Ishikawa (cell line): ENCODE results near the gene NLRC5.
A peak's percentile ranks its signal among the peaks of the same experiment; 100 is the strongest.

ENCODE experiments used
- CEBPB ChIP-seq: IDR thresholded peaks from 2 replicates; pipeline ENCODE4 v1.6.1; 2012
- CREB1 ChIP-seq: IDR thresholded peaks from 2 replicates; pipeline ENCODE4 v1.6.1; 2012; ENCODE audit warnings: low read depth
- EGR1 ChIP-seq: IDR thresholded peaks from 2 replicates; pipeline ENCODE4 v1.6.1; 2012
- EP300 ChIP-seq: IDR thresholded peaks from 2 replicates; pipeline ENCODE4 v1.6.1; 2012; ENCODE audit warnings: borderline replicate concordance
- FOXM1 ChIP-seq: IDR thresholded peaks from 2 replicates; pipeline ENCODE4 v1.6.1; 2012; ENCODE audit warnings: low read depth, borderline replicate concordance
- MAX ChIP-seq: IDR thresholded peaks from 2 replicates; pipeline ENCODE4 v1.6.1; 2012
- NFIC ChIP-seq: IDR thresholded peaks from 2 replicates; pipeline ENCODE4 v1.6.1; 2012
- RAD21 ChIP-seq: IDR thresholded peaks from 2 replicates; pipeline ENCODE4 v1.6.1; 2012; ENCODE audit warnings: low read depth
- TAF1 ChIP-seq: IDR thresholded peaks from 2 replicates; pipeline ENCODE4 v1.6.1; 2012; ENCODE audit warnings: low read depth, mild to moderate bottlenecking
- TCF12 ChIP-seq: IDR thresholded peaks from 2 replicates; pipeline ENCODE4 v1.6.1; 2012; ENCODE audit warnings: low read depth
- TEAD4 ChIP-seq: IDR thresholded peaks from 2 replicates; pipeline ENCODE4 v1.6.1; 2012
- USF1 ChIP-seq: IDR thresholded peaks from 2 replicates; pipeline ENCODE4 v1.6.1; 2012
- YY1 ChIP-seq: IDR thresholded peaks from 2 replicates; pipeline ENCODE4 v1.6.1; 2012; ENCODE audit warnings: low read depth
- ZBTB7A ChIP-seq: IDR thresholded peaks from 2 replicates; pipeline ENCODE4 v1.6.1; 2012; ENCODE audit warnings: low read depth
- TF ChIP-seq, protein P1 (sequence below): IDR thresholded peaks from 2 replicates; pipeline ENCODE4 v1.6.1; 2012; ENCODE audit warnings: low read depth, mild to moderate bottlenecking

The NLRC5 gene

DNA sequence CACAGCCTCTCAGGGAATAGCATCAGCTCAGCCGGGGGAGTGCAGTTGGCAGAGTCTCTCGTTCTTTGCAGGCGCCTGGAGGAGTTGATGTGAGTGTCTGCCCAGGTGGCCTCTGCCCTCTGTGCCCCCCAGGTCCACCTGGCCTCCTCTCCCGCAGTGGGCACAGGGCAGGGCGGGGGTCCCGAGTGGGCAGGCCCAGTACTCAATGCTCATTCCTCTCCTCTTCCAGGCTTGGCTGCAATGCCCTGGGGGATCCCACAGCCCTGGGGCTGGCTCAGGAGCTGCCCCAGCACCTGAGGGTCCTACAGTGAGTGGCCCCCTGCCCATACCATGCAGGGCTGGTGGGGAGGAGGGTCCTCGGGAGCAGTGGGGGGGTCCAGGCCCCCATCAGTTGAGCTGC is 88.4 kb downstream of the NLRC5 start:
- no peak for TF ChIP-seq TCF12

DNA sequence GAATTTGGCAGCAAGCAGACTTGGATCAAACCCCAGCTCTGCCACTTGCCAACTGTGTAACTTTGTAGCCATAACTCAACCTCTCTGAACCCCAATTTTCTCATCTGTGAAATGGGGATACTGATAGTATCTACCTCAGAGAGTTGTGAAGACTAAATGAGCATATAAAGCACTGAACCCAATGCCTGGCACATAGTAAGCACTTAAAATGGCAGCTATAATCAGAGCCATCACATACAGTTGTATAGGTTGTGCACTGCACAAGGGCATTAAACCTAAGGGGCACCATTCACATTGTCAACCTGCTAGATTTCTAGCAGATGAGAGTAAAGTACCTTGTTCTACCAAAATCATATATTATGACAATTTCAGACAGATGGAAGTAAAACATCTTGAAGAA is 92.4 kb downstream of the NLRC5 start:
- TF ChIP-seq TEAD4 (no peak), RAD21 (no peak), NFIC (no peak), TAF1 (no peak), CEBPB (no peak), ZBTB7A (no peak), TCF12 (no peak), MAX (no peak), USF1 (no peak), YY1 (no peak), EGR1 (no peak)
- TF ChIP-seq, protein P1, sequence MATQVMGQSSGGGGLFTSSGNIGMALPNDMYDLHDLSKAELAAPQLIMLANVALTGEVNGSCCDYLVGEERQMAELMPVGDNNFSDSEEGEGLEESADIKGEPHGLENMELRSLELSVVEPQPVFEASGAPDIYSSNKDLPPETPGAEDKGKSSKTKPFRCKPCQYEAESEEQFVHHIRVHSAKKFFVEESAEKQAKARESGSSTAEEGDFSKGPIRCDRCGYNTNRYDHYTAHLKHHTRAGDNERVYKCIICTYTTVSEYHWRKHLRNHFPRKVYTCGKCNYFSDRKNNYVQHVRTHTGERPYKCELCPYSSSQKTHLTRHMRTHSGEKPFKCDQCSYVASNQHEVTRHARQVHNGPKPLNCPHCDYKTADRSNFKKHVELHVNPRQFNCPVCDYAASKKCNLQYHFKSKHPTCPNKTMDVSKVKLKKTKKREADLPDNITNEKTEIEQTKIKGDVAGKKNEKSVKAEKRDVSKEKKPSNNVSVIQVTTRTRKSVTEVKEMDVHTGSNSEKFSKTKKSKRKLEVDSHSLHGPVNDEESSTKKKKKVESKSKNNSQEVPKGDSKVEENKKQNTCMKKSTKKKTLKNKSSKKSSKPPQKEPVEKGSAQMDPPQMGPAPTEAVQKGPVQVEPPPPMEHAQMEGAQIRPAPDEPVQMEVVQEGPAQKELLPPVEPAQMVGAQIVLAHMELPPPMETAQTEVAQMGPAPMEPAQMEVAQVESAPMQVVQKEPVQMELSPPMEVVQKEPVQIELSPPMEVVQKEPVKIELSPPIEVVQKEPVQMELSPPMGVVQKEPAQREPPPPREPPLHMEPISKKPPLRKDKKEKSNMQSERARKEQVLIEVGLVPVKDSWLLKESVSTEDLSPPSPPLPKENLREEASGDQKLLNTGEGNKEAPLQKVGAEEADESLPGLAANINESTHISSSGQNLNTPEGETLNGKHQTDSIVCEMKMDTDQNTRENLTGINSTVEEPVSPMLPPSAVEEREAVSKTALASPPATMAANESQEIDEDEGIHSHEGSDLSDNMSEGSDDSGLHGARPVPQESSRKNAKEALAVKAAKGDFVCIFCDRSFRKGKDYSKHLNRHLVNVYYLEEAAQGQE = no peak

- TF ChIP-seq, protein P1 = no peak
- TF ChIP-seq RAD21 (no peak), MAX (no peak), FOXM1 (no peak), ZBTB7A (no peak), CREB1 (no peak), TCF12 (no peak), CEBPB (no peak), YY1 (no peak)
Measured at GRCh38 chr16:57082664-57083063, 93.3 kb downstream of the NLRC5 start.

DNA sequence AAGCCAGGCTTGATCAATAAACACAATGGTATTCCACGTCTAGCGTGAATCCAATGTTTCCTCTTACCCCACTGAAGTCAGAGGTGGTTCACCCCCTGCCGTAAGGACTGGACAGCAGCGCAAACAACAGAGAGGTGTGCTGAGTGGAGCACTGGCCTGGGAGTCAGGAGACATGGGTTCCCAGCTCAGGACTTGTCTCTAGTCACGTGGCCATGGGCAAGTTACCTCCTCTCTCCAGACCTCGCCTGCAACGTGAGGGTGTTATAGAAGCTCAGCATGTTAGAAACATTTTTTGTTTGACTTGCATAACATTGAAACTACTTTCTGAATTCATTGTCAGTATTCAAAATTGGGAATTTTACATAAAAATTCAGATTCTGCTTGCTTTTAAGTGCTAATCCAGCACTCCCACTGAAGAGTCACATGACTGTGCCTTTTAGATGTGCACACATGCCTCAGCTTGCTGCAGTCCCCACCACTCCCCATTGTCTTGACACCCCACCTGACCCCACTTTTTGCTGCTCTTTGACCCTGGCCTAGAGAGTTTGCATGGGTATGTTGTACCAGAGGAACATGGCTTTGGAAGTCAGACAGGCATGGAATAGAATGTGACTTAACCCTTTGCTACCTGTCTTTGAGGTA is 94.2 kb downstream of the NLRC5 start:
- TF ChIP-seq TEAD4 (no peak), EP300 (no peak), MAX (no peak), CREB1 (no peak), USF1 (peak; percentile 26; the same call in 1 of the 2 replicates), TAF1 (no peak), YY1 (no peak), TCF12 (no peak)

- TF ChIP-seq RAD21 (peak; percentile 93), NFIC (peak; percentile 30; the same call in 1 of the 2 replicates), CEBPB (no peak)
Measured at GRCh38 chr16:57084257-57084770, 95.0 kb downstream of the NLRC5 start.

- TF ChIP-seq RAD21 (no peak), ZBTB7A (no peak), EP300 (no peak), YY1 (no peak), CREB1 (no peak)
- TF ChIP-seq, protein P1 = no peak
Measured at GRCh38 chr16:57084996-57085395, 95.6 kb downstream of the NLRC5 start.
